Esophagus (tissue), 2 donors: ENCODE data around the gene RAB3IL1. TPM values are rescaled to one million over a fixed set of nuclear protein-coding genes. Genes with fewer than 3 reads are reported as not detected.

Experiments
- H3K27ac ChIP-seq, 2 donors: one replicate each; pipeline ENCODE4 v1.5.1; 2013; ENCODE audit warnings: low read depth in 2 of 2, mild to moderate bottlenecking in 2 of 2, inconsistent platforms in 1 of 2, low read length in 1 of 2, moderate library complexity in 1 of 2
- H3K27me3 ChIP-seq, 2 donors: one replicate each; pipeline ENCODE4 v1.6.1; 2013; ENCODE audit warnings: low read length in 2 of 2, control low read depth in 1 of 2, mild to moderate bottlenecking in 1 of 2; ENCODE audit not compliant: insufficient read depth in 2 of 2, control insufficient read depth in 1 of 2
- H3K36me3 ChIP-seq, 2 donors: one replicate each; pipeline ENCODE4 v1.6.1; 2013; ENCODE audit warnings: low read length in 1 of 2; ENCODE audit not compliant: control insufficient read depth in 2 of 2, insufficient read depth in 2 of 2
- H3K4me1 ChIP-seq, 2 donors: one replicate each; pipeline ENCODE4 v1.6.1; 2013; ENCODE audit warnings: low read length in 1 of 2; ENCODE audit not compliant: control insufficient read depth in 2 of 2, insufficient read depth in 2 of 2
- H3K4me3 ChIP-seq, 2 donors: one replicate each; pipeline ENCODE4 v1.5.1; 2013; ENCODE audit warnings: low read length in 2 of 2, mild to moderate bottlenecking in 2 of 2, low read depth in 1 of 2, moderate library complexity in 1 of 2
- H3K9me3 ChIP-seq, 2 donors: one replicate each; pipeline ENCODE4 v1.6.1; 2013; ENCODE audit warnings: mild to moderate bottlenecking in 2 of 2, low read depth in 1 of 2, low read length in 1 of 2, moderate library complexity in 1 of 2; ENCODE audit not compliant: control insufficient read depth in 2 of 2, insufficient read depth in 1 of 2
- WGBS, 2 donors: extraction: QIAGEN DNeasy Blood & Tissue Kit; methylation state at CpG; one replicate each; pipeline ENCODE4 v1.1.7; 2013; 5-methylcytosine and 5-hydroxymethylcytosine counted together
- polyA plus RNA-seq, 2 donors: library from polyadenylated mRNA; stranded (reverse); fragments of 200-250 nt; gene quantifications; one replicate each; pipeline ENCODE4 v1.2.3, GENCODE V29; 2013
- donor health status: healthy with polysubstance abuse.
- donor health status: Bipolar disorder and iron deficiency.

The RAB3IL1 gene
- polyA plus RNA-seq, 2 donors: 1.4 to 2.1 TPM

DNA sequence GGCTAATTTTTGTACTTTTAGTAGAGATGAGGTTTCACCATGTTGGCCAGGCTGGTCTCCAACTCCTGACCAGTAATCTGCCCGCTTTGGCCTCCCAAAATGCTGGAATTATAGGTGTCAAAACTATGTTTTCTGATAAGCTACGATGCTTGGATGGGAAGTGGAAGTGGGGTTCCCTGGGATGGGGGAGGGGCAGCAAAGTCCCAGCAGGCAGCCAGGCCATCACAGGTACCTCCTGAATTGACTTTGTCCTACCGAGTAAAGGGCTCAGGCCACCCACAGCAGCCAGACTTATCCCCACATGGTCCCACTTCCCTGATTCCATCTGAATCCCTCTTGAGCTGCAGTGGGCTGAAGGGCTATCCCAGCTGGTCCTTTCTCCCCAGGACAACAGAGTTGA lies 43.2 kb upstream of the RAB3IL1 start:
- no peak overlapping the region for H3K4me3 ChIP-seq
- WGBS, 2 donors: 83 to 87% methylated on average over 3 of the region's 3 CpGs
- H3K4me1 ChIP-seq: peaks cover 6 to 8% of the 10 kb centered on the region in 2 donors
- H3K36me3 ChIP-seq: peaks cover 0 to 7% of the 10 kb centered on the region in 2 donors
- H3K27ac ChIP-seq: no peak overlapping the region
- H3K27me3 ChIP-seq: no peaks in the 10 kb centered on the region
- no peaks in the 10 kb centered on the region for H3K9me3 ChIP-seq

GRCh38 chr11:61959678-61960077 lies 42.3 kb upstream of the RAB3IL1 start:
- Histone ChIP-seq H3K27ac (no peak overlapping the region), H3K4me1 (peaks cover 6 to 8% of the 10 kb centered on the region in 2 donors), H3K9me3 (no peaks in the 10 kb centered on the region), H3K36me3 (peaks cover 0 to 5% of the 10 kb centered on the region in 2 donors), H3K27me3 (peaks cover 0 to 1% of the 10 kb centered on the region in 2 donors), H3K4me3 (no peak overlapping the region)
- 88 to 89% methylated on average over 6 of the region's 6 CpGs for WGBS, 2 donors

GRCh38 chr11:61959114-61959513 lies 41.7 kb upstream of the RAB3IL1 start:
- peaks cover 0 to 3% of the 10 kb centered on the region in 2 donors for H3K27me3 ChIP-seq
- H3K4me1 ChIP-seq: peaks cover 6 to 8% of the 10 kb centered on the region in 2 donors
- WGBS, 2 donors: 26 to 37% methylated on average over 2 of the region's 2 CpGs
- no peaks in the 10 kb centered on the region for H3K9me3 ChIP-seq
- no peak overlapping the region for H3K4me3 ChIP-seq
- H3K36me3 ChIP-seq: peaks cover 0 to 5% of the 10 kb centered on the region in 2 donors
- no peak overlapping the region for H3K27ac ChIP-seq

DNA sequence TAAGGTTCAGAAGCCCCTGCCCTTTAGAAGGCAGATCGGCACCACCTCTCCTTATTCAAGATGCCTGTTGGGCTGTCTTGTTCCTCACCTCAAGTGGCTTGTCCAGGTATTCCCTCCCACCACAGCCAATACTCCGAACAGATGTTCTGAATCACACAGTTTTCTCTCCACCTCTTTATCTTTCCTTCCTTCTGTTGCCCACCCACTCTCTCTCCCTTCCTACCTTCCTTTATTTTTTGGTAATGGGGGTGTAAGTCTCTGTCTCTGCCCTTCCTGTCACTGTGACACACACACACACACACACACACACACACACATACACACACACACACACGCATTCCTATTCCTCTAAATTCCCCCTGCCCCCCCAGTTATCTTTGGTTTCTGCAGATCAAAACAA lies 41.2 kb upstream of the RAB3IL1 start:
- 62 to 81% methylated on average over 3 of the region's 3 CpGs for WGBS, 2 donors
- Histone ChIP-seq H3K36me3 (no peaks in the 10 kb centered on the region), H3K27ac (no peak overlapping the region), H3K27me3 (peaks cover 0 to 3% of the 10 kb centered on the region in 2 donors), H3K4me3 (no peak overlapping the region), H3K9me3 (no peaks in the 10 kb centered on the region), H3K4me1 (peaks cover 6 to 8% of the 10 kb centered on the region in 2 donors)

GRCh38 chr11:61957021-61957770 lies 39.8 kb upstream of the RAB3IL1 start:
- Histone ChIP-seq H3K27ac (no peak overlapping the region), H3K4me1 (peaks cover 5 to 7% of the 10 kb centered on the region in 2 donors), H3K36me3 (no peaks in the 10 kb centered on the region), H3K4me3 (no peak overlapping the region), H3K27me3 (peaks cover 0 to 3% of the 10 kb centered on the region in 2 donors), H3K9me3 (no peaks in the 10 kb centered on the region)
- 91 to 94% methylated on average over 7 of the region's 7 CpGs for WGBS, 2 donors

DNA sequence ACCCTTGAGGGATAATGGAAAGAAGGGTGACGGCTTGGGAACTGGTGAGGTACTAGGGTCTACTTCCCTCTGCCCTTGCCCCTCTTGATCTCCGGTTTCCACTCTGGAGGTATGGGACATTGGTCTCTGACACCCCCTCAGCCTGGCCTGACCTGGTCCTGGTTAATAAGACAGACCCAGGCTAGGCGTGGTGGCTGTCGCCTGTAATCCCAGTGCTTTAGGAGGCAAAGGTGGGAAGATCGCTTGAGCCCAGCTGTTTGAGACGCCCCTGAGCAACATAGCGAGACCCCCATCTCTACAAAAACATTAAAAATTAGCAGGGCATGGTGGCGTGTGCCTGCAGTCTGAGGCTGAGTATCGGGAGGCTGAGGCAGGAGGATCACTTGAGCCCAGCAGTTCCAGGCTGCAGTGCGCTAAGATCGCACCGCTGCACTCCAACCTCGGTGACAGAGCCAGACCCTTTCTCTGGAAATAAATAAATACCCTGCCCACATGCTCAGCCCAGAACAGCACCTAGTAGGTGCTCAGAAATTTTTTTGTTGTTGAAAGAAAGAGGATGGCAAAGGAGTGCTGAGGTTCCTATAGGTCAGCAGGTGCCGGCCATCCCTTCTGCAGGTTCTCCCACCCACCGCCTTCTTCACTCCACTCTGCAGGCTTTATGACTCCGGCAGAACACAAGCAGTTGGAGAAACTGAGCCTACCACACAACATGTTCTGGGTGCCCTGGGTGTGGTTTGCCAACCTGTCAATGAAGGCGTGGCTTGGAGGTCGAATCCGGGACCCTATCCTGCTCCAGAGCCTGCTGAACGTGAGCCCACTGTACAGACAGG lies 39.0 kb upstream of the RAB3IL1 start:
- Histone ChIP-seq H3K4me1 (peaks cover 0 to 4% of the 10 kb centered on the region in 2 donors), H3K27ac (no peak overlapping the region), H3K4me3 (no peak overlapping the region), H3K27me3 (peaks cover 0 to 3% of the 10 kb centered on the region in 2 donors), H3K9me3 (no peaks in the 10 kb centered on the region), H3K36me3 (no peaks in the 10 kb centered on the region)
- WGBS, 2 donors: 90 to 93% methylated on average over 20 of the region's 20 CpGs

GRCh38 chr11:61955422-61956135 lies 38.2 kb upstream of the RAB3IL1 start:
- Histone ChIP-seq H3K36me3 (no peaks in the 10 kb centered on the region), H3K27ac (peak overlapping the region; percentile 8 to 66), H3K4me1 (peaks cover 0 to 4% of the 10 kb centered on the region in 2 donors), H3K27me3 (peaks cover 0 to 3% of the 10 kb centered on the region in 2 donors), H3K4me3 (peak overlapping the region; percentile 12 to 27), H3K9me3 (no peaks in the 10 kb centered on the region)
- WGBS, 2 donors: 6 to 7% methylated on average over 55 to 56 of the region's 56 CpGs

DNA sequence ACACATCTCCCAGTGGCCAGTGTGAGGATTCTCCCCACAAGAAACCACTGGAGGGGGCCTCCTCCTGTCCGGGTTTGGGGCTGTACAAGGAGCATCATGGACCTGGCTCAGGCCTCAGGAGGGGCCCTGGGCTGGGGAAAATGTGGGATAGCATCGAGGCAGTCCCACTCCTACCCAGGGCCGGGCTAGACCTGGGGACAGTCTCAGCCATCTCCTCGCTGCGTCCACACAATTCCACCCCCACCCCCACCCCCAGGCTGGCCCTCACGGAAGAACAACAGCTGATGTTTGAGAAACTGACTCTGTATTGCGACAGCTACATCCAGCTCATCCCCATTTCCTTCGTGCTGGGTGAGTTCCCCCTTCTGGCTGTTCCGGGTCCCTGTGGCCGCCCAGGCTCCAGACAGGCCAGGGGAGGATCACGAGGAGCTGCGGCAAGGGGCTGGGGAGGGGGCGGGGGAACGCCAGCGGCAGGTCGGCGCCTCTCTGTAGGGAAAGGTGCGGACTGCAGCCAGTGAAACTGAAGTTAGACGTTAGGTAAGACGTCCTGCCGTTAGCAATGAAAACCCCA lies 37.6 kb upstream of the RAB3IL1 start:
- peak overlapping the region in 1 of 2 donors; percentile 12 for H3K4me3 ChIP-seq
- 14 to 15% methylated on average over 21 of the region's 21 CpGs for WGBS, 2 donors
- no peaks in the 10 kb centered on the region for H3K9me3 ChIP-seq
- peaks cover 0 to 4% of the 10 kb centered on the region in 2 donors for H3K4me1 ChIP-seq
- H3K27ac ChIP-seq: peak overlapping the region; percentile 64 to 66
- peaks cover 0 to 3% of the 10 kb centered on the region in 2 donors for H3K27me3 ChIP-seq
- no peaks in the 10 kb centered on the region for H3K36me3 ChIP-seq
